PFSK-1 (cell line): Measurements from ENCODE around the gene PRDM15.

Experiments used
- FOXP2 ChIP-seq: optimal IDR thresholded peaks from 2 replicates; pipeline ENCODE3; 2011; ENCODE audit warnings: borderline replicate concordance, control low read depth, inconsistent platforms; ENCODE audit not compliant: insufficient read depth; ENCODE audit errors: extremely low read length, extremely low read depth
- POLR2AphosphoS5 ChIP-seq: IDR thresholded peaks from 2 replicates; pipeline ENCODE4 v1.6.1; 2012; ENCODE audit warnings: low read depth, mild to moderate bottlenecking, control low read depth, low read length, moderate library complexity
- REST ChIP-seq, 2 experiments: IDR thresholded peaks; 2 replicates each; pipeline versions ENCODE4 v1.6.1 to v1.8.0; 2011 to 2012; ENCODE audit warnings: low read depth in 2 of 2, low read length in 2 of 2, control low read depth in 1 of 2, inconsistent platforms in 1 of 2, mild to moderate bottlenecking in 1 of 2, moderate library complexity in 1 of 2; ENCODE audit not compliant: insufficient read depth in 1 of 2
- SIN3A ChIP-seq: IDR thresholded peaks from 2 replicates; pipeline ENCODE4 v1.6.1; 2012; ENCODE audit warnings: mild to moderate bottlenecking, low read length, moderate library complexity, borderline replicate concordance; ENCODE audit not compliant: insufficient read depth
- TAF1 ChIP-seq: IDR thresholded peaks from 2 replicates; pipeline ENCODE4 v1.6.1; 2012; ENCODE audit warnings: low read length, control low read depth, borderline replicate concordance; ENCODE audit not compliant: insufficient read depth

PRDM15 gene

GRCh38 chr21:41925767-41926116, 46.6 kb upstream of the PRDM15 start:
- TF ChIP-seq SIN3A, result no peak
- TF ChIP-seq FOXP2, result no peak

- TF ChIP-seq REST (IDR thresholded peaks at IDR 0.05; ENCODE audit: insufficient read depth in 1 of 2, low read depth in 2 of 2, low read length in 2 of 2), result no peak
Observed at GRCh38 chr21:41924368-41924754, 45.2 kb upstream of the PRDM15 start.

- TF ChIP-seq REST (IDR thresholded peaks at IDR 0.05; ENCODE audit: insufficient read depth in 1 of 2, low read depth in 2 of 2, low read length in 2 of 2) (no peak), SIN3A (no peak), TAF1 (no peak), POLR2AphosphoS5 (no peak), FOXP2 (no peak)
Observed at GRCh38 chr21:41923631-41924367, 44.7 kb upstream of the PRDM15 start.

- TF ChIP-seq FOXP2, result no peak
- TF ChIP-seq SIN3A, result no peak
- TF ChIP-seq TAF1, result no peak
- no peak for TF ChIP-seq POLR2AphosphoS5
- no peak for TF ChIP-seq REST (IDR thresholded peaks at IDR 0.05; ENCODE audit: insufficient read depth in 1 of 2, low read depth in 2 of 2, low read length in 2 of 2)
Observed at GRCh38 chr21:41923186-41923585, 44.0 kb upstream of the PRDM15 start.

- TF ChIP-seq TAF1 (no peak), FOXP2 (no peak), REST (IDR thresholded peaks at IDR 0.05; ENCODE audit: insufficient read depth in 1 of 2, low read depth in 2 of 2, low read length in 2 of 2) (no peak), SIN3A (no peak), POLR2AphosphoS5 (no peak)
Observed at GRCh38 chr21:41921021-41921420, 41.9 kb upstream of the PRDM15 start.
